ENCODE measurements around the gene AFF3. TPM values are rescaled to one million over a fixed set of nuclear protein-coding genes. Genes with fewer than 3 reads are reported as not detected.

Gene AFF3
- total RNA-seq, 1 experiment from 2014 or later, result not detected

GRCh38 chr2:100135415-100135814, 7.0 kb downstream of the AFF3 start:
- CTCF ChIA-PET, result no interaction called here
- TF ChIP-seq, protein P1, sequence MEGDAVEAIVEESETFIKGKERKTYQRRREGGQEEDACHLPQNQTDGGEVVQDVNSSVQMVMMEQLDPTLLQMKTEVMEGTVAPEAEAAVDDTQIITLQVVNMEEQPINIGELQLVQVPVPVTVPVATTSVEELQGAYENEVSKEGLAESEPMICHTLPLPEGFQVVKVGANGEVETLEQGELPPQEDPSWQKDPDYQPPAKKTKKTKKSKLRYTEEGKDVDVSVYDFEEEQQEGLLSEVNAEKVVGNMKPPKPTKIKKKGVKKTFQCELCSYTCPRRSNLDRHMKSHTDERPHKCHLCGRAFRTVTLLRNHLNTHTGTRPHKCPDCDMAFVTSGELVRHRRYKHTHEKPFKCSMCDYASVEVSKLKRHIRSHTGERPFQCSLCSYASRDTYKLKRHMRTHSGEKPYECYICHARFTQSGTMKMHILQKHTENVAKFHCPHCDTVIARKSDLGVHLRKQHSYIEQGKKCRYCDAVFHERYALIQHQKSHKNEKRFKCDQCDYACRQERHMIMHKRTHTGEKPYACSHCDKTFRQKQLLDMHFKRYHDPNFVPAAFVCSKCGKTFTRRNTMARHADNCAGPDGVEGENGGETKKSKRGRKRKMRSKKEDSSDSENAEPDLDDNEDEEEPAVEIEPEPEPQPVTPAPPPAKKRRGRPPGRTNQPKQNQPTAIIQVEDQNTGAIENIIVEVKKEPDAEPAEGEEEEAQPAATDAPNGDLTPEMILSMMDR (IDR thresholded peaks at IDR 0.05; ENCODE audit: unreplicated experiment), result no peak
- H3K27me3 Mint-ChIP-seq (ENCODE audit: unreplicated experiment), result peaks cover 6% of the 10 kb centered on the region

GRCh38 chr2:100130595-100131391, 11.6 kb downstream of the AFF3 start:
- CTCF ChIA-PET, result no interaction called here
- no peak for DNase-seq
- no TSS peak for BruUV-seq (replicated peaks)
- H3K27ac Mint-ChIP-seq (ENCODE audit: unreplicated experiment), result no peak overlapping the region
- H3K36me3 Mint-ChIP-seq (ENCODE audit: insufficient read depth, unreplicated experiment), result no peaks in the 10 kb centered on the region
- intact Hi-C loops (cut with micrococcal nuclease; ENCODE audit: unreplicated experiment), result no loop called here
- H3K9me3 Mint-ChIP-seq (ENCODE audit: low read depth, unreplicated experiment), result no peaks in the 10 kb centered on the region
- H3K27me3 Mint-ChIP-seq (ENCODE audit: unreplicated experiment), result peaks cover 5% of the 10 kb centered on the region
- TF ChIP-seq, protein P1 (IDR thresholded peaks at IDR 0.05; ENCODE audit: unreplicated experiment), result no peak
- H3K4me3 Mint-ChIP-seq (ENCODE audit: low read depth, unreplicated experiment), result no peak overlapping the region
- H3K4me1 Mint-ChIP-seq (ENCODE audit: low read depth, unreplicated experiment), result no peaks in the 10 kb centered on the region

More at GRCh38 chr2:100135415-100135814, 7.0 kb downstream of the AFF3 start:
- BruUV-seq (replicated peaks), result no TSS peak
- H3K9me3 Mint-ChIP-seq (ENCODE audit: low read depth, unreplicated experiment), result no peaks in the 10 kb centered on the region
- H3K4me3 Mint-ChIP-seq (ENCODE audit: low read depth, unreplicated experiment), result no peak overlapping the region
- no peak overlapping the region for H3K27ac Mint-ChIP-seq (ENCODE audit: unreplicated experiment)
- intact Hi-C loops (cut with micrococcal nuclease; ENCODE audit: unreplicated experiment), result no loop called here
- no peaks in the 10 kb centered on the region for H3K4me1 Mint-ChIP-seq (ENCODE audit: low read depth, unreplicated experiment)
- DNase-seq, result no peak
- no peaks in the 10 kb centered on the region for H3K36me3 Mint-ChIP-seq (ENCODE audit: insufficient read depth, unreplicated experiment)

- CTCF ChIA-PET, result no interaction called here
- no peak for DNase-seq
- no peaks in the 10 kb centered on the region for H3K36me3 Mint-ChIP-seq (ENCODE audit: insufficient read depth, unreplicated experiment)
- peaks cover 12% of the 10 kb centered on the region for H3K27me3 Mint-ChIP-seq (ENCODE audit: unreplicated experiment)
- BruUV-seq (replicated peaks), result no TSS peak
- TF ChIP-seq, protein P1 (IDR thresholded peaks at IDR 0.05; ENCODE audit: unreplicated experiment), result no peak
- no peak overlapping the region for H3K4me3 Mint-ChIP-seq (ENCODE audit: low read depth, unreplicated experiment)
- no peak overlapping the region for H3K27ac Mint-ChIP-seq (ENCODE audit: unreplicated experiment)
- intact Hi-C loops (cut with micrococcal nuclease; ENCODE audit: unreplicated experiment), result no loop called here
- no peaks in the 10 kb centered on the region for H3K4me1 Mint-ChIP-seq (ENCODE audit: low read depth, unreplicated experiment)
- H3K9me3 Mint-ChIP-seq (ENCODE audit: low read depth, unreplicated experiment), result no peaks in the 10 kb centered on the region
Observed at GRCh38 chr2:100126897-100127401, 15.4 kb downstream of the AFF3 start.

GRCh38 chr2:100126201-100126600, 16.2 kb downstream of the AFF3 start:
- TF ChIP-seq, protein P1 (IDR thresholded peaks at IDR 0.05; ENCODE audit: unreplicated experiment), result no peak

More at GRCh38 chr2:100126201-100126600, 16.2 kb downstream of the AFF3 start:
- Mint-ChIP-seq H3K9me3 (ENCODE audit: low read depth, unreplicated experiment) (peaks cover 3% of the 10 kb centered on the region), H3K27ac (ENCODE audit: unreplicated experiment) (no peak overlapping the region), H3K27me3 (ENCODE audit: unreplicated experiment) (peaks cover 19% of the 10 kb centered on the region), H3K36me3 (ENCODE audit: insufficient read depth, unreplicated experiment) (no peaks in the 10 kb centered on the region), H3K4me3 (ENCODE audit: low read depth, unreplicated experiment) (no peak overlapping the region), H3K4me1 (ENCODE audit: low read depth, unreplicated experiment) (no peaks in the 10 kb centered on the region)
- CTCF ChIA-PET, result no interaction called here
- intact Hi-C loops (cut with micrococcal nuclease; ENCODE audit: unreplicated experiment), result no loop called here
- DNase-seq, result no peak
- no TSS peak for BruUV-seq (replicated peaks)

Data from Calu3 (cell line).